Effector memory CD8-positive, alpha-beta T cell (primary cell): ENCODE data around the gene PEF1.

Experiments used
- ATAC-seq: fragments of 150-1000 bp; cut with Tn5 transposase; replicated peaks from 2 replicates; pipeline ENCODE4 v1.10.0; 2021; ENCODE audit warnings: mild to moderate bottlenecking, moderate library complexity
- DNase-seq, 3 experiments: peaks; one replicate each; pipeline ENCODE4 v3.0.0; 2021
- H3K27ac Mint-ChIP-seq, 2 donors: one replicate each; pipeline ENCODE4 v1.8.0; 2022; ENCODE audit warnings: mild to moderate bottlenecking in 2 of 2, mixed read lengths in 2 of 2, moderate library complexity in 2 of 2
- H3K27me3 Mint-ChIP-seq, 2 donors: one replicate each; pipeline ENCODE4 v1.8.0; 2022; ENCODE audit warnings: mixed read lengths in 2 of 2
- H3K36me3 Mint-ChIP-seq: one replicate; pipeline ENCODE4 v1.8.0; 2022; ENCODE audit warnings: mild to moderate bottlenecking, moderate library complexity, mixed read lengths; ENCODE audit not compliant: insufficient read depth
- H3K4me1 Mint-ChIP-seq, 2 donors: one replicate each; pipeline ENCODE4 v1.8.0; 2022; ENCODE audit warnings: low read depth in 2 of 2, mixed read lengths in 2 of 2
- H3K4me3 Mint-ChIP-seq, 2 donors: one replicate each; pipeline ENCODE4 v1.8.0; 2022; ENCODE audit warnings: mild to moderate bottlenecking in 2 of 2, mixed read lengths in 2 of 2, moderate library complexity in 2 of 2
- H3K9me3 Mint-ChIP-seq, 2 donors: one replicate each; pipeline ENCODE4 v1.8.0; 2022; ENCODE audit warnings: mixed read lengths in 2 of 2

Gene PEF1

DNA sequence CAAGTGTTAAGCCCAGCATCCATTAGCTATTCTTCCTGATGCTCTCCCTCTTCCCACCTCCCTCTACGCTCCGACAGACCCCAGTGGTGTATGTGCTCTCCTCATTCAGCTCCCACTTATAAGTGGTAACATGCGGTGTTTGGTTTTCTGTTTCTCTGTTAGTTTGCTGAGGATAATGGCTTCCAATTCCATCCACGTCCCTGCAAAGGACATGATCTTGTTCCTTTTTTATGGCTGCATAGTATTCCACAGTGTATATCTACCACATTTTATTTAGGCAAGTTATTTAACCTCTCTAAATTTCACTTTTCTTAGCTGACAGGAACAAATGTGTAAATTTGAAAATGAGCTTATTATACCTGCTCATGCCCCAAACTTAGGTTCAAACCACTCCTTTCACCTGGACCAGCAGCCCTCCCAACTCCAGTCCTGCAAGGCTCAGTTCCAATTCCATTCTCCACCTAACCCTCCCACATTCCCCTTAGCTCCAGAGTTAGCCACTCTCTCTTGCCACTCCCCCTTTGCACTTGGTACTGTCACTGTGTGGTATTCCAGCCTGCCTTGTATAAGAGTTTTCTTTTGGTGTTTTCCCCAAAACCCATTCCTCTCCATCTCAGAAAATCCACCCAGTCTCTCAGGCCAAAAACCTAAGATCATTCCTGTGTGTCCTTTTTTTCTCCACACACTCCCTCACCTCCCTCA lies 1.7 kb upstream of the PEF1 start:
- Mint-ChIP-seq H3K27ac (peak overlapping the region; percentile 99 to 100), H3K36me3 (peaks cover 17% of the 10 kb centered on the region), H3K4me3 (peak overlapping the region; percentile 94 to 97), H3K4me1 (peaks cover 25 to 27% of the 10 kb centered on the region in 2 donors), H3K27me3 (no peaks in the 10 kb centered on the region), H3K9me3 (peaks cover 0 to 2% of the 10 kb centered on the region in 2 donors)
- no peak for ATAC-seq
- DNase-seq: no peak

DNA sequence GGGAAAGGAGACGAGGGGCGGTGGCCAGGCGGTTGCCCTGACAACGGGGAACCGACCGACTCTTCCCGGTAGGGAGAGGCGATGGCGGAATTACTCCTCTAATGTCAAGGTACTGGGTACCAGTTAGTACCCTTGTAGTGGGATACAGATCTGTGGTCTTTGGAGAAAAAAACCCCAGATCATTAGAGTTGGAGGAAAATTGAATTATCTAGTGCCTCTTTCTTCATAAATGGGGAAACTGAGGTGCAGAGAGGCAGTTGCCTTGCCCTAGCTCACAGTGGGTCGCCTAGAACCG lies 545 bp upstream of the PEF1 start:
- H3K27me3 Mint-ChIP-seq: no peaks in the 10 kb centered on the region

DNA sequence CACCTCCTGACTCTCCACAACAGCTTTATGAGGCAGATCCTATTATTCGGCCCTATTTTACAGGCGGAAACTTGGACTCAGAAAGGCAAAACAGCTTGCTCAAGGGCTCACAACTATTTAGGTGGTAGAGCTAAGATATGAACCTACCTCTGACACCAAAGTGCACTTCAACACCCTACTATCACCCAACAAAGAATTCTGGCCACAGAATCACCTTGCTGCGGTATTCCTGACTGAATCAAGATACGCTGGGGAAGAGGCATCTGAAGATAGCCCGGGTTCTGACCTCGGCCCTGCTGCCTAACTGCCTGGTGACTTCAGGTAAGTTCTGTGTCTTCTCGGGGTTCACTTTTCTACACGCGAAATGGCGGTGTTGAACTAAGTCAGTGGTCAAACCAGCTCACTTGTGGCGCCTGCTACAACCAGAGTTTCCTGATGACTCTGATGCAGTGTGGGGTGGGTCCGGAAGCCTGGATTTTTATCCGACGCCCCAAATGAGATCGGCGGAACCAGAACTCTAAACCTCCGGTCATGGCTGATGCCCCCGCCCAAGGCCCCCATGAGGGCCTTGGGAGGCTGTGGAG lies 608 bp downstream of the PEF1 start:
- peak; percentile 58 for ATAC-seq
- DNase-seq: no peak
- H3K9me3 Mint-ChIP-seq: peaks cover 0 to 2% of the 10 kb centered on the region in 2 donors
- H3K27me3 Mint-ChIP-seq: no peaks in the 10 kb centered on the region
- peak overlapping the region; percentile 99 to 100 for H3K27ac Mint-ChIP-seq
- peaks cover 25 to 27% of the 10 kb centered on the region in 2 donors for H3K4me1 Mint-ChIP-seq
- H3K36me3 Mint-ChIP-seq: peaks cover 17% of the 10 kb centered on the region
- peak overlapping the region; percentile 94 to 97 for H3K4me3 Mint-ChIP-seq

More for the DNA sequence above, 545 bp upstream of the PEF1 start:
- Mint-ChIP-seq H3K9me3 (peaks cover 0 to 2% of the 10 kb centered on the region in 2 donors), H3K27ac (peak overlapping the region; percentile 99 to 100), H3K4me3 (peak overlapping the region; percentile 94 to 97), H3K4me1 (peaks cover 25 to 27% of the 10 kb centered on the region in 2 donors), H3K36me3 (peaks cover 17% of the 10 kb centered on the region)
- ATAC-seq (no peak), DNase-seq (no peak)

DNA sequence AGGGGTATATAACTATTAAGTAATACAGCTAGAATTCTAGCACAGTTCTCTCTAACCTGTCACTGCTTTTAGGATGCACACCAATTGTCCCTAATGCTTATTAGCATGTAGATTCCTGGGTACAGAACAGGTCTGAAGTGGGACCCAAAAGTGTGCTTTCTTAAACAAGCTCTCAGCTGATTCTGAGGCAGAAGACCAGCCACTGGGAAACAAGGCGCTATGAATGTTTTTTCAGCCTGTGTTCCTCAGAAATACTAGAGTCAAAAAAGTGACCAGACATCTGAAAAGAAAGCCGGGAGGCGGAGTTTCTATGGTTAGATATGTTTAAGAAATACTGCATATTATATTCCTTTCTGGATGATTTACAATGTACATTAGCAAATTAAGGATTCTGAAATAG lies 1.8 kb downstream of the PEF1 start:
- Mint-ChIP-seq H3K27ac (no peak overlapping the region), H3K27me3 (no peaks in the 10 kb centered on the region), H3K4me1 (peaks cover 28 to 34% of the 10 kb centered on the region in 2 donors), H3K4me3 (peak overlapping the region in 1 of 2 donors; percentile 97), H3K9me3 (peaks cover 0 to 2% of the 10 kb centered on the region in 2 donors), H3K36me3 (peaks cover 17% of the 10 kb centered on the region)
- no peak for ATAC-seq
- DNase-seq: no peak

DNA sequence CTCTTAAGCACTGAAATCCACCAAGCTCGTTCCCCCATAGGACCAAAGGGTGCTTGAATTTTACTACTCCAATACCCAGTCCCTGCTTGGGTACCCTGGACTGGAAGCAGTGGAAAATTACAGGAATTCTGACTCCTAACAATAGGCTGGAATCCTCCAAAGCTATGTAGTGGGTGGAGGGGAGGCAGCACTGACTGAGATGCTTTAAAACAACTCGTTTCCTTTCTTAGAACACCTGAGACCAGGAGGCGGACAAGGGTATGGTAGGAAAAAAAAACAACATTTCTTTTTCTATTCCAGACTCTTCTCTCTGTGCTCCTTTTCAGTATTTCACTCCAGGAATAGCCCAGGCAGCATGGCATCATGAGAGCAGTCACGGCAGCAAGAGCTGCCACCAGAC lies 2.3 kb downstream of the PEF1 start:
- H3K9me3 Mint-ChIP-seq: peaks cover 0 to 2% of the 10 kb centered on the region in 2 donors
- DNase-seq (no peak), ATAC-seq (no peak)
- peaks cover 33 to 39% of the 10 kb centered on the region in 2 donors for H3K4me1 Mint-ChIP-seq
- H3K27ac Mint-ChIP-seq: no peak overlapping the region
- H3K27me3 Mint-ChIP-seq: no peaks in the 10 kb centered on the region
- H3K36me3 Mint-ChIP-seq: peaks cover 17% of the 10 kb centered on the region
- no peak overlapping the region for H3K4me3 Mint-ChIP-seq

DNA sequence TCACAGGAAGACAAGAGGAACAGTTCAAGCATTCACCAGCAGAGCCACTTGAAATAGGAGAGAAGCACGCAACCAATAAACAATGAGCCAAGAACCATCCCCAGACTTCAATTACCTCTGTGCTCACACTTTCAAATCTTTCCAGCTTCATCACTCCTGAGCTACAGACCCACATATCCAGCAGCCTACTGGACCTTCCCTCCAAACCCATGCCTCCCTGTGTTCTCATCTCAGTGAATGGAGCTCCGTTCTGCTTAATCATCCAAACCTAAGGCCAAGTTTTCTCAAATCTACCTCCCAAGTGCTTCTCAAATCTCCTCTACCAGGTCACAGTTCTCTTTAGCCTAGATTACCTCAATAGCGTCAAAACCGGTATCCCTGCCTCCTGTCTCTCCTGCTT lies 3.7 kb downstream of the PEF1 start:
- ATAC-seq (no peak), DNase-seq (no peak)
- H3K4me1 Mint-ChIP-seq: peaks cover 37 to 48% of the 10 kb centered on the region in 2 donors
- no peaks in the 10 kb centered on the region for H3K27me3 Mint-ChIP-seq
- H3K27ac Mint-ChIP-seq: no peak overlapping the region
- H3K9me3 Mint-ChIP-seq: no peaks in the 10 kb centered on the region
- H3K4me3 Mint-ChIP-seq: no peak overlapping the region
- peaks cover 17% of the 10 kb centered on the region for H3K36me3 Mint-ChIP-seq

DNA sequence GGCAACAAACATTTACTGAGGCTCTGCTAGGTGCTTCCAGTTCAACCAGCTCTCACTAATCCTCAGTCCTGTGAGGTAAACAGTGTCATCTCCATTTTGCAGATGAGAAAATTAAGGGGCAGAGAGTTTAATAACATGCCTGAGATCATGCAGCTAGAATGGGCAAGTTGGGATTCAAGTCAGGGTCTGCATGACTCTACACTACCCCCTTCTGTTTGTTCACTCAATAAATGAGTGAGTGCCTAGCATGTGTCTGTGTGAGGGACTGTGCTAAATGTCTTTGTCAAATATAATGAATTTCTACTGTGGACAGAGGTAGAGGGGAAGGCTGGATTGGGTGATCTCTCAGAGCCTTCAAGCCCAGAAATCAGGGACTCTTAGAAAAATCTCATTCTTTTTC lies 4.5 kb downstream of the PEF1 start:
- no peak for ATAC-seq
- no peak for DNase-seq
- Mint-ChIP-seq H3K36me3 (peaks cover 16% of the 10 kb centered on the region), H3K27me3 (no peaks in the 10 kb centered on the region), H3K9me3 (no peaks in the 10 kb centered on the region), H3K4me3 (no peak overlapping the region), H3K27ac (no peak overlapping the region), H3K4me1 (peaks cover 29 to 43% of the 10 kb centered on the region in 2 donors)

DNA sequence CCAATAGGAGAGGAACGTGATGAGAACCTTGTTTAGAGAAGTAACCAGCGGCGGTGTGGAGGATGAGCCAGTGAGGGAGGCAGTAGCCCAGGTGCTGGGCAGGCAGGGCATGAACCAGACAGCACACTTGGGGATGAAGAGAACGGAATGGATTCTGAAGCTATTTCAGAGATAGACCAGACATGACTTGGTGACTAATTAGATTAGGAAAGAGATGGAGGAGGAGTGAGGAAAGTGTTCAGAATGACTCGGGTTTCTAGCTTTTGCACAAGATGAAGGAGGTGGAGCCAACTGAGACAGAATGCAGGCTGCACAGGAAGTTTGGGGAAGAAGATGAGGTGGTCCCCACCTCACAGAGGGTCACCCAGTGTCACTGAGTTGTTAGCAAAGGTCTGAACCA lies 5.1 kb downstream of the PEF1 start:
- Mint-ChIP-seq H3K36me3 (peaks cover 10% of the 10 kb centered on the region), H3K27me3 (no peaks in the 10 kb centered on the region), H3K4me1 (peaks cover 26 to 38% of the 10 kb centered on the region in 2 donors), H3K4me3 (no peak overlapping the region), H3K9me3 (no peaks in the 10 kb centered on the region), H3K27ac (no peak overlapping the region)
- ATAC-seq (no peak), DNase-seq (no peak)

DNA sequence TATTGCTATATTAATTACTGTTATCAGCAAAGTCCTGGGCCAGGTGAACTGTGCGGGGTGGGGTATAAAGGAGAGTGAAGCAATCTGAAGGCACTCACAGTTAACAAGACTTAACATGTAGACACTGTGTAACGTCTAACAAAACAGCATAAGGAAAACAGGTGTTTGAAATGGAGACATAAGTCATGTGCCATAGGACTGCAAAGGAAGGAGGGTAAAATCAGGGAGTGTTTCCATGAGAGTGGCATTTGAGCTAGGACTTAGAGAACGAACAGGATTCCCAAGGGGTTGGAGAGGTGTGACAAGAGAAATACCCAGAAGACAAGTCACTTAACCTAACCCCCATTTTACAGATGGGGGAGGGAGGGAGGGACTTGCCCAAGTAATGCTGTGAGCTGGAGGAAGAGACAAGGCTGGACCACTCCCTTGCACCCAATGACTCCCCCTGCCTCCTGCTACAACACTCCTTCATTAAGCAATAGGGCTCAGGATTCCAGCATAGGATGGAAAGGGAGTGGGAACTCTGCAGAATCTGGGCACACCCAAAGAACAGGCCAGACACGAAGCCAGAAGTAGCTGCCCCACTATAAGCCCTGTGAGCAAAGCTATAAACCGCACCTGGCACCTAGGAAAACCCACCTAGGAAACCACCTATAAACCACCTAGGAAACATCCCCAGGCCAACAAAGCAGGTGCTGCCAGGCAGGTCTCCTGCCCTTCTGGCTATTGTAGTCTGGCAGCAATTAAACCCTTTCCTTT lies 6.6 kb downstream of the PEF1 start:
- peak overlapping the region; percentile 9 to 16 for H3K27ac Mint-ChIP-seq
- peaks cover 25 to 29% of the 10 kb centered on the region in 2 donors for H3K4me1 Mint-ChIP-seq
- no peaks in the 10 kb centered on the region for H3K27me3 Mint-ChIP-seq
- H3K36me3 Mint-ChIP-seq: peaks cover 6% of the 10 kb centered on the region
- no peaks in the 10 kb centered on the region for H3K9me3 Mint-ChIP-seq
- H3K4me3 Mint-ChIP-seq: no peak overlapping the region
- DNase-seq (no peak), ATAC-seq (peak; percentile 59)

DNA sequence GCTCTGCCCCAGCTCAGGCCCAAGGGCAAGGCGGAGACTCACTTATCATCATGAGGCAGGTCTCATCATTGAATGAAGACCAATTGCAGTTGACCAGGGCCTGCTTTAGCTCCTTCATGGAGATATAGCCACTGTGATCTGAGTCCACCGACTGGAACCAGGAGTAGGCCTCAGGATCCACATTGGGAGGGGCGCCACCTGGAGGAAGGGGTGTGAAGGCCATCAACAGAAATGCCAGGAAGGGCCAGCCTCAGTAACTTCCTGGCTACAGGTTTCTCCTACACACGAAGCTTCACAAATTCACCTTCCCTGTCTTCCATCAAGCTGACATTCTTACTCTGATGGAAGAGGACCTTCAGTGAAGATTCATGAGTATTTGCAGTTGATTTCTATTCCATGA lies 11.6 kb downstream of the PEF1 start:
- no peak for ATAC-seq
- peaks cover 44% of the 10 kb centered on the region for H3K36me3 Mint-ChIP-seq
- H3K4me1 Mint-ChIP-seq: peaks cover 22 to 25% of the 10 kb centered on the region in 2 donors
- no peak overlapping the region for H3K4me3 Mint-ChIP-seq
- no peaks in the 10 kb centered on the region for H3K27me3 Mint-ChIP-seq
- H3K9me3 Mint-ChIP-seq: no peaks in the 10 kb centered on the region
- no peak for DNase-seq
- H3K27ac Mint-ChIP-seq: no peak overlapping the region

DNA sequence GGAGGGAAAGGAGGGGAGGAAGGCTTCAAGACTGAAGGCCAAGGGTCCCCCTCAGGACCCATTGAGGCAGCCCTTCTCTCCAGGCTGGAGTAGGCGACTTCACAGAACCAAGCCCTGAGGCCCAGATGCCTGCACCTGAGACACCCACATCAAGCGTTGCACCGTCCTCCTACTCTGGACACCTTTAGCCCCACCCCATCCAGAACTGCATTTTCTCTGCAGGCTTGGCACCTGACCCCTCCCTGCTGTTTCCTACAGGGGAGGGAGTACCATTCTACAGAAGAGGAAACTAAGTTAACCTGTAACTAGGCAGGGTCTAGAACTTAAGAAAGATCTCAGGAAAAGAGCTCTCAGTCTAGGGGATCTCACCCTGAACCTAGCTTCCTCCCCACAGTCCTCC lies 12.0 kb downstream of the PEF1 start:
- Mint-ChIP-seq H3K4me1 (peaks cover 18 to 21% of the 10 kb centered on the region in 2 donors), H3K9me3 (no peaks in the 10 kb centered on the region), H3K27me3 (no peaks in the 10 kb centered on the region), H3K36me3 (peaks cover 48% of the 10 kb centered on the region), H3K27ac (no peak overlapping the region), H3K4me3 (no peak overlapping the region)
- ATAC-seq (no peak), DNase-seq (no peak)

DNA sequence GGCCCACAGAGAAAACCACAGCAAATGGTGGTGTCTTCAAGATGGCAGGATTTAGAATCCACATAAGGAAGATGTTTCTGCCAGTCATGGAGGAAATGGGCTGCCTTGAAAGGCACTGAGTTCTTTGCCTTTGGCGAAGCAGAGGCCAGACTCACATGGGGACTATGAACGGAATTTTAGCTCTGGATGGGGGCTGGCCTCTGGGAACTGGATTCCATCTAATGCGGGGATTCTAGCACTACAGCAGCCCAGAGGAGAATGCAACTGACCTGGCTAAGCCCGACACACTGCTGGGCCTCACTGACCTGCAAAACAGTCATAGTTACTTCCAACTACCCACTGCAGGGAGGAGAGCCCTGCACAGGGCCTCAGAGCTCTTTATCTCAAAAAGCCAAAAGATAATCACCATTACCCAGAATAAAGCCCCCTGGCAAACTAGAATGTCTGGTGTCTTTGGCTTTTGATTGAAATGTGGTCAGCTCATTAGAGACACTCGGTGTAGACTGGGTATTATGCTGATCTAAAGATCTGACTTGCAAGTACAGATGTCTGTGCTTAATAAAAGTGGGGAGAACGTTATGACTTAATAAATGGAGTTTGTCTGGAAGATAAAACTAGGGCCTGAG lies 15.6 kb downstream of the PEF1 start:
- ATAC-seq (no peak), DNase-seq (no peak)
- no peaks in the 10 kb centered on the region for H3K9me3 Mint-ChIP-seq
- peaks cover under 1 to 3% of the 10 kb centered on the region in 2 donors for H3K4me1 Mint-ChIP-seq
- H3K27ac Mint-ChIP-seq: no peak overlapping the region
- peaks cover 59% of the 10 kb centered on the region for H3K36me3 Mint-ChIP-seq
- H3K27me3 Mint-ChIP-seq: no peaks in the 10 kb centered on the region
- no peak overlapping the region for H3K4me3 Mint-ChIP-seq

DNA sequence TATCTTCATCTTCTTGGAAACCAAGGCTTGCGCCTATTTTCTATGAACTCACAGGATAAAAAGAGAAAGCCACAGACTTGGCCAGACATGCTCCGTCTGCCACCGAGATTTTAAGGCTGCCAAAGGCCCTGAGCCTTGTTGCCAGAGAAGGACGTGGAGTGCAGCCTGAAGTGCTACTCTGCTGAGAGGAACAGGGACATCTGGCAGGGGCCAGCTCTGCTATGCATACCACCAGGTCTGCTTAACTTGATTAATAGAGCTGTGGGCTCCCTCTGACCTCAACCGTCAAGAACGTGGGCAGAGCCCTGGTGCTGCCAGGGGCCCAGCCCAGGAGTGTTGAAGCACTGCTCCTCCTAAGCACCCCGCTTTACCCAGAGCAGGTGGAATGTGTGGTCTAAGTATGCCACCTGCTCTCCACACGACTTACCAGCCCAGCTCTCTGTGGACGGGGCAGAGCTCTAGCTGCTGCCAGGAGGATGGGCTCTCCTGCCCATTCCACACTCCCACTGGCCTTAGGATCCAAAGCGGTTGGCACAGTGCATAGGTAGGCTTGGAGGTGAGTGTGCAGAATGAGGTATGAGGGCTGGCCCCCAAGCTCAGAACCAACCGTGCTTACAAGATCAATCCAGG lies 16.6 kb downstream of the PEF1 start:
- peaks cover 3 to 5% of the 10 kb centered on the region in 2 donors for H3K4me1 Mint-ChIP-seq
- peak overlapping the region in 1 of 2 donors; percentile 25 for H3K27ac Mint-ChIP-seq
- H3K9me3 Mint-ChIP-seq: no peaks in the 10 kb centered on the region
- DNase-seq (no peak), ATAC-seq (no peak)
- no peaks in the 10 kb centered on the region for H3K27me3 Mint-ChIP-seq
- H3K4me3 Mint-ChIP-seq: no peak overlapping the region
- H3K36me3 Mint-ChIP-seq: peaks cover 53% of the 10 kb centered on the region
